Epidermal melanocyte (primary cell): ENCODE data around the gene AIFM3.

Experiments used
- DNase-seq: peaks from one replicate; pipeline ENCODE4 v3.0.0; 2011; ENCODE audit warnings: low spot score; ENCODE audit not compliant: insufficient read length

Gene AIFM3

GRCh38 chr22:20975541-20976290 lies 8.7 kb downstream of the AIFM3 start:
- DNase-seq, result no peak

GRCh38 chr22:20976291-20976877 lies 9.3 kb downstream of the AIFM3 start:
- DNase-seq, result no peak

- DNase-seq, result no peak
Observed at GRCh38 chr22:20977019-20977418, 10.0 kb downstream of the AIFM3 start.

- DNase-seq, result no peak
Observed at GRCh38 chr22:20977516-20978170, 10.6 kb downstream of the AIFM3 start.

GRCh38 chr22:20978419-20978818 lies 11.4 kb downstream of the AIFM3 start:
- DNase-seq, result no peak

- DNase-seq, result no peak
Observed at GRCh38 chr22:20979243-20979809, 12.3 kb downstream of the AIFM3 start.

GRCh38 chr22:20979940-20980453 lies 12.9 kb downstream of the AIFM3 start:
- no peak for DNase-seq

- no peak for DNase-seq
Observed at GRCh38 chr22:20980523-20980922, 13.5 kb downstream of the AIFM3 start.

GRCh38 chr22:20980938-20981722 lies 14.1 kb downstream of the AIFM3 start:
- no peak for DNase-seq

- peak; percentile 77 for DNase-seq
Observed at GRCh38 chr22:20981787-20982562, 14.9 kb downstream of the AIFM3 start, which contains the start of gene LZTR1. LZTR1 (plus strand) TSS chr22:20982297; CDS start chr22:20982372, 75 bp downstream.

- DNase-seq, result no peak
Observed at GRCh38 chr22:20982563-20982882, 15.5 kb downstream of the AIFM3 start.

- no peak for DNase-seq
Observed at GRCh38 chr22:20983081-20983771, 16.2 kb downstream of the AIFM3 start.

GRCh38 chr22:20985720-20986119 lies 18.7 kb downstream of the AIFM3 start:
- no peak for DNase-seq

- no peak for DNase-seq
Observed at GRCh38 chr22:20986365-20986764, 19.3 kb downstream of the AIFM3 start.

- no peak for DNase-seq
Observed at GRCh38 chr22:20987375-20987774, 20.3 kb downstream of the AIFM3 start.

- no peak for DNase-seq
Observed at GRCh38 chr22:20988573-20989322, 21.7 kb downstream of the AIFM3 start.

- no peak for DNase-seq
Observed at GRCh38 chr22:20989323-20990138, 22.5 kb downstream of the AIFM3 start.
